HFFc6 (cell line): ENCODE results near the gene PPP6R3. TPM values are rescaled to one million over a fixed set of nuclear protein-coding genes. Genes with fewer than 3 reads are reported as not detected.

Experiments used
- DNase-seq: peaks from one replicate; pipeline ENCODE4 v3.0.0-alpha.2; 2018
- H3K27ac Mint-ChIP-seq: 2 replicates; pipeline ENCODE4 v1.8.0; 2020; ENCODE audit warnings: mild to moderate bottlenecking, mixed read lengths
- H3K27me3 Mint-ChIP-seq: 2 replicates; pipeline ENCODE4 v1.8.0; 2021; ENCODE audit warnings: mild to moderate bottlenecking, moderate library complexity, mixed read lengths; ENCODE audit not compliant: insufficient read depth
- H3K36me3 Mint-ChIP-seq: 2 replicates; pipeline ENCODE4 v1.8.0; 2021; ENCODE audit warnings: low read depth, mixed read lengths
- H3K4me1 Mint-ChIP-seq: 2 replicates; pipeline ENCODE4 v1.8.0; 2020; ENCODE audit warnings: low read depth, mixed read lengths
- H3K4me3 Mint-ChIP-seq: 2 replicates; pipeline ENCODE4 v1.8.0; 2020; ENCODE audit warnings: mild to moderate bottlenecking, moderate library complexity, mixed read lengths
- H3K9me3 Mint-ChIP-seq: 2 replicates; pipeline ENCODE4 v1.8.0; 2020; ENCODE audit warnings: mild to moderate bottlenecking, mixed read lengths
- total RNA-seq, 6 experiments: library from RNA; stranded (reverse); fragmentation: NEBNext Ultra II Directional; extraction: Animal tissue kit (Norgen Biotek cat#: 25700); gene quantifications; 2 replicates in 1 of 6; 3 replicates in 5 of 6; pipeline ENCODE4 v1.2.3, GENCODE V29; 2021
- TF ChIP-seq, protein P1 (sequence below): fragments of 200-600 bp; sonication (generic); IDR thresholded peaks from 2 replicates; pipeline ENCODE4 v1.5.0; 2021; ENCODE audit warnings: antibody characterized with exemption, mild to moderate bottlenecking

PPP6R3 gene
- total RNA-seq, 6 experiments from 2014 or later = 62.5 to 72.0 (median 67.8) TPM

DNA sequence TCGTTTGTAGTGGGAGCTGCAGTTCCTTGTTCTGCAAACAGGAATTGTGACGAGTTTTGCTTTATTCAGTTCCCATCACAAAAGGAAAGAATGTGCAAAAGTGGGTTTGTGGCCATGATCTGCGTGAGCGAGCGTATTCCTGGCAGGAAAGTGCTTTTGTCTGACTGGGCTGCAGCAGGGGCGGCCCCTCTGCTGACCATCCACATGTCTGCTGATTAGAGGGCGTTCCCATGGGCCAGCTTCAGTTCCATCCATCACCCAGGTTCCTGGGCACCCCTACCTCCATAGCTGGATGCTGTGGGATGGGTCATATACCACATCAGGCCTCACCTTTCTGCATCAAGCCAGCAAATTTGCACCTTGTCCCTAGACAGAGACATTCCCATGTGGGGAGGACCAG is 194.9 kb downstream of the PPP6R3 start:
- Mint-ChIP-seq H3K27me3 (peaks cover 33% of the 10 kb centered on the region), H3K27ac (no peak overlapping the region), H3K4me3 (no peak overlapping the region), H3K36me3 (no peaks in the 10 kb centered on the region), H3K9me3 (no peaks in the 10 kb centered on the region), H3K4me1 (peaks cover 17% of the 10 kb centered on the region)
- no peak for DNase-seq
- TF ChIP-seq, protein P1, sequence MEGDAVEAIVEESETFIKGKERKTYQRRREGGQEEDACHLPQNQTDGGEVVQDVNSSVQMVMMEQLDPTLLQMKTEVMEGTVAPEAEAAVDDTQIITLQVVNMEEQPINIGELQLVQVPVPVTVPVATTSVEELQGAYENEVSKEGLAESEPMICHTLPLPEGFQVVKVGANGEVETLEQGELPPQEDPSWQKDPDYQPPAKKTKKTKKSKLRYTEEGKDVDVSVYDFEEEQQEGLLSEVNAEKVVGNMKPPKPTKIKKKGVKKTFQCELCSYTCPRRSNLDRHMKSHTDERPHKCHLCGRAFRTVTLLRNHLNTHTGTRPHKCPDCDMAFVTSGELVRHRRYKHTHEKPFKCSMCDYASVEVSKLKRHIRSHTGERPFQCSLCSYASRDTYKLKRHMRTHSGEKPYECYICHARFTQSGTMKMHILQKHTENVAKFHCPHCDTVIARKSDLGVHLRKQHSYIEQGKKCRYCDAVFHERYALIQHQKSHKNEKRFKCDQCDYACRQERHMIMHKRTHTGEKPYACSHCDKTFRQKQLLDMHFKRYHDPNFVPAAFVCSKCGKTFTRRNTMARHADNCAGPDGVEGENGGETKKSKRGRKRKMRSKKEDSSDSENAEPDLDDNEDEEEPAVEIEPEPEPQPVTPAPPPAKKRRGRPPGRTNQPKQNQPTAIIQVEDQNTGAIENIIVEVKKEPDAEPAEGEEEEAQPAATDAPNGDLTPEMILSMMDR = no peak

DNA sequence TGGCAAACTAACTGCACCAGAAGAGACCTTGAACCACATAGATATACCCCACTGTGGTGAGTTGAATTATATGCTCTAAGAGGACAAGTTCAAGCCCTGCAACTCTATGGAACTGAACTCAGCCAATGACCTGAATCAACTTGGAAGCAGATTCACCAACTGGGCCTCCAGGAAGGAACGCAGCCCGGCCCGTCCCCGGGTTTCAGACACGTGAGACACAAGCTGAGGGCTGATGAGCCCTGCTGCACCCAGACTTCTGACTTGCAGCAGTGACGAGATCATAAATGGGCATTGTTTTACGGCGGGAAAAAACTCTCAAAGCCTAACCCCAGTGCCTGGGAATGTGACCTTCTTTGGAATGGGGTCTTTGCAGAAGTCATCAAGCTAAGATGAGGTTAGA is 195.3 kb downstream of the PPP6R3 start:
- no peak for DNase-seq
- Mint-ChIP-seq H3K27ac (no peak overlapping the region), H3K9me3 (no peaks in the 10 kb centered on the region), H3K27me3 (peaks cover 35% of the 10 kb centered on the region), H3K4me3 (no peak overlapping the region), H3K36me3 (no peaks in the 10 kb centered on the region), H3K4me1 (peaks cover 17% of the 10 kb centered on the region)
- TF ChIP-seq, protein P1 = no peak

DNA sequence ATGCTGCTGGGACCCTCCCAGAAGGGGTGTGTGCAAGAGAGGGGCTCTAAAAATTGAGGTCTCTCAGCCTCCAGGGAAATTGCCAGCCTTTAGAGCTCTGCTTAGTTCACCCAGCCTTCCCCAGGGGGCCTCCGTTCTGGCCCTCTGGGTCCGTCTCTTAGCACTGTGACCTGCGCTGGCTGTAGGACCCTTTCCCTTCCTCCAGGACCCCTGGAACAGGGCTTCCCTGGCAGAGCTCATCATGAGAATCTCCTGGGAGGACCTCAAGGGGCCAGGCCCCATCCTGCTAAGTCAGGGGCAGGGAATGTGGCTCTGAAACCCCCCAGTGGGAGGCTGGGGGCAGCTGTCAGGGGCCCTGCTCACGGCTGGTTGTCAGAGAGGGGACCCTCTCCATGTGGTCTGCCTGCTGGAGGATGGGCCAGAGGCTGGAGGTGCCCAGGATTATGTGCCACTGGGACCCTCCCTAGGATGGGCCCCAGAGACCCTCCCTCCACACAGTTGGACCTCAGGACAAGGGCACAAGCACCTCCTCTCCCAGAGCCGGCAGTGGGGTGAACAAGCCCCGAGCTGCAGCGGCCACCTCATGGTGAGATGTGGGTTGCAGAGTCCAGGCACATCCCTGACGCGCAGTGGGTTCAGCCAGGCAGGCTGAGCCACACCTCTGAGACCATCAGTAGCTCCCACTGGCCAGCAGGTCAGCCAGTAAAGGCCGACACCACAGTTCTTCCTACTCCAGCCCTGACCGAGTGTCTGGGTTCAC is 196.6 kb downstream of the PPP6R3 start:
- Mint-ChIP-seq H3K36me3 (no peaks in the 10 kb centered on the region; the same call in 1 of the 2 replicates), H3K27me3 (peaks cover 33% of the 10 kb centered on the region), H3K4me1 (peaks cover 17% of the 10 kb centered on the region), H3K4me3 (no peak overlapping the region), H3K27ac (no peak overlapping the region), H3K9me3 (peaks cover 2% of the 10 kb centered on the region; the same call in 1 of the 2 replicates)
- no peak for DNase-seq
- TF ChIP-seq, protein P1 = no peak

DNA sequence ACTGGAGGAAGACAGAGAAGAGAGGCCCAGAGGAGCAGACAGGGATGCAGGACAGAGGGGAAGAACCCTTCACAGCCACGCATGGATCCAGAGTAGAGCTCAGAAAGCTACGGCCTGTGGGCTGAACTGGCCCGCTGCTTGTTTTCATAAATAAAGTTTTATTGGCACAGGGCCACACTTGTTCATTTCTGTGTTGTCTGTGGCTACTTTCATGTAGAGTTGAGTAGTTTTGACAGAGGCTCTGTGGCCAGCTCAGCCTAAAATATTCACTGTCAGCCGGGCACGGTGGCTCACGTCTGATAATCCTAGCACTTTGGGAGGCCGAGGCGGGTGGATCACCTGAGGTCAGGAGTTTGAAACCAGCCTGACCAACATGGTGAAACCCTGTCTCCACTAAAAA is 197.5 kb downstream of the PPP6R3 start:
- Mint-ChIP-seq H3K4me3 (no peak overlapping the region), H3K4me1 (peaks cover 17% of the 10 kb centered on the region), H3K9me3 (peaks cover 5% of the 10 kb centered on the region; the same call in 1 of the 2 replicates), H3K36me3 (no peaks in the 10 kb centered on the region; the same call in 1 of the 2 replicates), H3K27me3 (peaks cover 33% of the 10 kb centered on the region), H3K27ac (no peak overlapping the region)
- TF ChIP-seq, protein P1 = no peak
- no peak for DNase-seq

DNA sequence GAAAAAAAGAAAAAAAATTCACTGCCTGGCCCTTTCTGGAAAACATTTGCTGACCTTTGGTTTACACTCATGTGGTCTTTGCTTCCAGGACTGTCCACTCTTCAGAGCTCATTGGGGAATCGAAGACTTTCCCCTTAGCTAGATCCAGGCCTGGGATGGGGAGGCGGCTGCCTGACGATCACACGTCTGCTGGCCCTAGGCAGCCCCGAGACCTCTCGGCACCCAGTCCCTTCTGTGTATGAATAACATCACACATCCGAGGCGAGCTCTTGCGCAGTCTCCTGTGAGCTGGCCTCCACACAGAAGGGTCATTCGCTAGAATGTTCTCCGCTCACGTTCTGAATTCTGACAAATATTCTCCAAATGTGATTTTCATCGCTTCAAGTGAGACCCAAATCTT is 198.1 kb downstream of the PPP6R3 start:
- peaks cover 38% of the 10 kb centered on the region for H3K27me3 Mint-ChIP-seq
- H3K9me3 Mint-ChIP-seq = peaks cover 5% of the 10 kb centered on the region; the same call in 1 of the 2 replicates
- H3K4me3 Mint-ChIP-seq = peak overlapping the region; percentile 76
- DNase-seq = peak; percentile 6
- H3K27ac Mint-ChIP-seq = peak overlapping the region; percentile 74
- H3K36me3 Mint-ChIP-seq = no peaks in the 10 kb centered on the region; the same call in 1 of the 2 replicates
- H3K4me1 Mint-ChIP-seq = peaks cover 17% of the 10 kb centered on the region
- TF ChIP-seq, protein P1 = no peak
